Measurements from ENCODE around the gene CKAP2L.
"Not testable (repeated sequence)": the region's sequence is repeated elsewhere in the genome, so short reads cannot be mapped to it uniquely, and the experiment has no call there.

Gene CKAP2L

DNA sequence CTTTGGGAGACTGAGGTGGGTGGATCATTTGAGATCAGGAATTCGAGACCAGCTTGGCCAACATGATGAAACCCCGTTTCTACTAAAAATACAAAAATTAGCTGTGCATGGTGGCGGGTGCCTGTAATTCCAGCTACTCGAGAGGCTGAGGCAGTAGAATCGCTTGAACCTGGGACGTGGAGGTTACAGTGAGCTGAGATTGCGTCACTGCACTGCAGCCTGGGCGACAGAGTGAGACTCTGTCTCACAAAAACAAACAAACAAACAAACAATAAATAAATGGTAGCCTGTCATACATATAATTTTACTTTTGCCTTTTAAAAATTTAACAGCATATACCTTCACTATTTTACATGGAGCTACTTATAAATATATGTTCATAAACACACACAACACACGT, 57.5 kb downstream of the CKAP2L start:
- DNase-seq: not testable (repeated sequence)

DNA sequence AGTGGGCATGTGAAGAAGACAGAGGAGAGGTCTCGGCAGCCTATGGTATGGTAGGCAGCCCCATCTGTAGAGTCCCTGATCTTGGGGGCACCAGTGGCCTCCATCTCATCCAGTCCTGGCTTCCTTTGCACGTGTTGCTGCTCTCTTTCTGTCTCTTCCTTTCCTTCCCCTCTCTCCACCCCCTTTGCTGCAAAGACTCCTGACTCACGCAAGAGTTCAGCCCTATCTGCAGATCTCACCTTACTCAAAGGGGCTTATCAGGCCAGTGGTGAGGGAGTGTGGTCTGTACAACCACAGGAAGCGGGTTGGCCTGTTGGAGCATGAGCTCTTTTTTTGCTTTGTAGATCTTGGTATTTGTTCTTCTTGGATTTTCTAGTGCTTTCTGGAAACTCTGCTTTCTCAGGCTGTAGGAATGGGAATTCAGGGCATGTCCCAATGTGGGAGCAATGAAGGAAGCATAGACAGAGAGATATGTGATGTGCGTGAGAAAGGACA, 58.2 kb downstream of the CKAP2L start:
- peak in 4 of 5 experiments; percentile 19 to 97 (median 48) for DNase-seq

DNA sequence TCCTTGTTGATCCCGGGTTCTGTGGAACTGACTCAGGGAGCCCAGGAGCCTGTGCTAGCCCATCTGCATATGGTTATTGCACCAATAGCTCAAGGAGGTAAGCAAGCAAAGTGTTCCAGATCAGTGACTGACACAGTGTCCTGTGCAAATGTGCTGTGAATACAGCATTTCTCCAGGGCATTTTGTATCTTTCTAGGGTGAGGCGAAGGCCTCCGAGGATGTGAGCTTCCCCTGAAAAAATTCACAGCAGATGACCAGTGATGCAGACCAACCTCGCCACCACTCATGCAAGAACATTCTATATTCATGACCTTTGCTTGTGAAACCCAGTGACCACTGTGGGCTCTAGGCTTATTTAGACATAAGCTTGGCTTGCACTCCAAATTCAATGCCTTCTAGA, 58.8 kb downstream of the CKAP2L start:
- no peak for DNase-seq

DNA sequence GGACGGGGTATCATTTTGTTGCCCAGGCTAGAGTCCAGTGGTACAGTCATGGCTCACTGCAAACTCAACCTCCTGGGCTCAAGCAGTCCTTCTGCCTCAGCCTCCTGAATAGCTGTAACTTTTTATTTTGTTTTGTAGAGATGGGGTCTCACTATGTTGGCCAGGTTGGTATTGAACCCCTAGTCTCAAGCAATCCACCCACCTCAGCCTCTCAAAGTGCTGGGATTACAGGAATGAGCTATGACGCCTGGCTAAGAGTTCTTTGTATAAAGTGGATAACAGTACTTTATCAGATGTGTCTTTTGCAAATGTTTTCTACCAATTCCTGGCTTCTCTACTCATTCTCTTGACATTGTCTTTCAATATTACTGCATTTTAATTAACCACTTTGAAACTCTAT, 60.7 kb downstream of the CKAP2L start:
- DNase-seq: no peak

DNA sequence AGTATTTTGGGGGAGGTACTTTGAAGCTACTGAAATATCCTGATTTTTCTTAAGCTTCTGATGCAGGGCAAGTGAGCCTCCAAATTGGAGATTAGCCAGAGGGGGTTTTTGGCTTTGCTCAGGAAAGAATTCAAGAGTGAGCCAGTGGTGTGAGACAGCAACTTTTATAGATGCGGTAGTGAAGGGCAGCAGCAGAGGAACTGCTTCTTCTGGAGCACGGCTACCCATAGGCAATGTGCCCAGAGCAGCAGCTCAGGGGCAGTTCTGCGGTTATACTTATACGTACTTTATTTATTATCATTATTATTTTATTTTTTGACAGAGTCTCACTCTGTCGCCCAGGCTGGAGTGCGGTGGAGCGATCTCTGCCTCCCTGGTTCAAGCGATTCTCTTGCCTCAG, 63.4 kb downstream of the CKAP2L start:
- no peak for DNase-seq

DNA sequence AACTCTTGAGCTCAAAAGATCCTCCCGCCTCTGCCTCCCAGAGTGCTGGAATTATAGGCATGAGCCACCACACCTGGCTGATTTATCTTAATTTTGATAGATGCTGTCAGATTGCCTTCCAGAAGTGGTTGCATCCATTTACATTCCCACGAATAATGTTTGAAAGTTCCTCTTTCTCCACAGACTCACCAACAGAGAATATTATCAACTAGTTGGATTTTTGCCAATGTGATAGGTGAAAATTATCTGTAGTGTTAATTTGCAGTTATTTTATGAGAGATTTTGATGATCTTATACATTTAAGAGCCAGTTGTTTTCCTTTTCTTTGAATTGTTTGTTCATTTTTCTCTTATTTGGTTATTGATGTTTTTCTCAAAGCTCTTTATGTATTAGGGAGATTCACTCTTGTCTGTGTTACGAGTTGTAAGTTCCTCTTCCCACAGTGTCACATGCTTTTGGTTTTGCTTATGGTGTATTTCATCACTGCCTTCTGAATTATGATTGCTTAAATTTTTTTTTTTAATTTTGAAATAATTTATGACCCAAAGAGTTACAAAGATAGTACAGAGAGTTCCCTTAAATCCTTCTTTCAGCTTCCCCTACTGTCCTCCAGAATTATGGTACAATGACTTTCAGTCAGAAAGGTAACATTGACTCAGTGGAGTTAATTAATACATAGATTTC, 64.3 kb downstream of the CKAP2L start:
- DNase-seq: no peak

DNA sequence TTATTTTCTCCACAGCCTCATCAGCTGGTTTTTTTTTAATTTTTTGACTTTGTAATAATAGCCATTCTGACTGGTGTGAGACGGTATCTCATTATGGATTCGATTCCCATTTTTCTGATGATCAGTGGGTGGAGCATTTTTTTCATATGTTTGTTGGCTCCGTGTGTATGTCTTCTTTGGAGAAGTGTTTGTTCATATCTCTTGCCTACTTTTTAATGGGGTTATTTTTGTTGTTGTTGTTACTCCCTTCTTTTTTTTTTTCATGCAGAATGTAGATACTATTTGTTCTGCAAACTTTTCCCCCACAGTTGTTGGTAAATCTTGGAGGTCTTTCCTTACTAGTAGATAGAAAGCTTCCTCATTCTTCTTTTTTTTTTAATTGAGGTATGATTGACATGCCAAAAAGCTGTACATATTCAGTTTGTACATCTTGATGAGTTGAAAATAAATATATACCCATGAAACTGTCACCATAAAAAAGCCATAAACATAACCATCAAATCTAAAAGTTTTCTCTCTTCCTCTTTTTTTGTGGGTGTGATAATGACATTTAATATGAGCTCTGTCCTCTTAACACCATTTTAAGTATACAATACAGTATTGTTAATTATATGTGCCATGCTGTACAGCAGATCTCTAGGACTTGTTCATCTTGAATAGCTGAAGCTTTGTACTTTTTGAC, 65.4 kb downstream of the CKAP2L start:
- no peak for DNase-seq

DNA sequence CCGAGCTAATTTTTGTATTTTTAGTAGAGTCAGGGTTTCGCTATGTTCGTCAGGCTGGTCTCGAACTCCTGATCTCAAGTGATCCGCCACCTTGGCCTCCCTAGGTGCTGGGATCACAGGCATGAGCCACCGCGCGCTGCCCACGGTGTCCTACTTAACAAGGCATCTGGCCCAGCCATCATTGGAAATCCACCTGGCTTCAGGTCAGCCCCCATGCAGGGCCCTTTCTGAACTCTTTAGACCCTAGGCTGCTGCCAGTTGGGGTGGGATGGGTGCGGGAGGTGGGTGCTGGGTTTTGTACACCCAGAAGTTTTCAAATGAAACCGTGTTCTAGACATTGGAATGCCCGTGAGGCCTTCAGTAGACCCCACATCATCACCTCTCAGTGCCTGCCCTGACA, 70.2 kb downstream of the CKAP2L start:
- no peak for DNase-seq

DNA sequence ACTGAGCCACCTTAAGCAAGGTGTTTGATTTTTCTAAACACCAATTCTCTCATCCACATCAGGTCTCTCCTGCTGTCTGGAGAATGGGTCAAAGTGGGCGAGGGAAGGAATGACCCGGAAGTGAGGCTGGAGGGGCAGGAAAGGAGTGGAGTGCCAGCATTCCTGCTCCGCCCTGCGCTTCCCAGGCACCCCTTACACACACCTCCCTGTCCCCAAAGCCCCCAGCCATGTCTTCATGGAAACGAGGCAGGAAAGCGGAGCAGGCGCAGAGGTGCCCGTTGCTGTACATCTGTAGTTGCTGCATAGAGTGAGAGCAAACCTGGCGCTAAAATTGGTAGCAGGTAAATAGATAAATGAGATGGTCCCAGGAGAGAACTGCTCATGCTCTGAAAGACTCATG, 70.8 kb downstream of the CKAP2L start:
- DNase-seq: no peak

DNA sequence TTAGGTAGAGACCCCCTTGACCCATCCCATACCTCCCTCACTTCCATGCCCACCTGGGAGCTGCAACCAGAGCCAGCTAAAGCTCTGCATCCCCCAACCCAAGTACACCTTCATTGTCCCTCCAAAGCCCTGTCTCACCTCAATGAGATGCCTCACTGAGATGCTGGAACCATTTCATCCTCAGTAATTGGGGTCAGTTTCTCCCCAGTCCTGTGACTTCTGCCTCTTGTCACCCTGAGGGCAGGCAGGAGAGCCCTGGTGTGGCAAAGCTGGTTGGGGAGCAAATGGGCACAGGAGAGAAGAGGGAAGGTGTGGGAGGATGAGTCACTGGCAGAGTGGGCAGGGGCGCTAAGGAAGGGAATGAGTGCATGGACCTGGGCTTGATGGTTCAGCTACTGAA, 71.5 kb downstream of the CKAP2L start:
- peak in 1 of 5 experiments; percentile 30 for DNase-seq

DNA sequence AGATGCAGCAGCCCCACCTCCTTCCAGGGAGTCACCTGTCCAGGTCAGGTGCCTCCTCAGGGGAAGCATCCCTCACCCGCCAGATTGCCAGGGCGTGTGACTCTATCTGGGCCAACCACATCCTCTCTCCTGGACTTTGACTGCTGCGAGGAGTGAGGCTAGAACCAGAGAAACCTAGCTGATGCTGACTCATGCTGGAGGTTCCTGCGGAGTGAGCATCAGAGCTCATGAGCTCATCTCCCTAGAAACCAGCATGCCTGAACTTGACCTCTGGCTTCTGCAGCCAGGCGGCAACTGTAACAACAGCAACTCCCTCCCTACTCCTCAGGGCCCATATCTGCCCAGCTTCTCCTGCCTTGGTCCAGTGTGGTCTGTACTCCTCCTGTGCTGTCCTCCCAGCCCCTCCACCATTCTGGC, 71.9 kb downstream of the CKAP2L start:
- DNase-seq: peak in 3 of 5 experiments; percentile 12 to 93 (median 48)

DNA sequence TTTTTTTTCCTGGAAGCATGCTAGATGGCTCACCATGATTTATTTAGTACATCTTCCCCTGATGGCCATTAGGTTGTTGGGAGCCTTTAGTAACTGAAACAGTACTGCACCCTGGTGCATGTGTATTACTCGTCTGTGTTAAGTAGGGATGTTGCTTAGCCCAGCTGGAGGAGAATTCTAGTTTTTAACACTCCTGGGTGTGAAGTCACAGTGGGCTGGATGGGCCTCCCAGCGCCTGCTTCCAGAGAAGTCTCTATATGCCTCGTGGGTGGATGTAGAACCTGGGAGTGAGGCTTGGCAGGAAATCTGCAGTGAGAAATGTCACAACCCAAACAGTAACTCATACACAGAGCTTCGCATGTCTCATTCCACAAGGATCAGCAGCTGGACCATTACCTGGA, 72.5 kb downstream of the CKAP2L start:
- no peak for DNase-seq

DNA sequence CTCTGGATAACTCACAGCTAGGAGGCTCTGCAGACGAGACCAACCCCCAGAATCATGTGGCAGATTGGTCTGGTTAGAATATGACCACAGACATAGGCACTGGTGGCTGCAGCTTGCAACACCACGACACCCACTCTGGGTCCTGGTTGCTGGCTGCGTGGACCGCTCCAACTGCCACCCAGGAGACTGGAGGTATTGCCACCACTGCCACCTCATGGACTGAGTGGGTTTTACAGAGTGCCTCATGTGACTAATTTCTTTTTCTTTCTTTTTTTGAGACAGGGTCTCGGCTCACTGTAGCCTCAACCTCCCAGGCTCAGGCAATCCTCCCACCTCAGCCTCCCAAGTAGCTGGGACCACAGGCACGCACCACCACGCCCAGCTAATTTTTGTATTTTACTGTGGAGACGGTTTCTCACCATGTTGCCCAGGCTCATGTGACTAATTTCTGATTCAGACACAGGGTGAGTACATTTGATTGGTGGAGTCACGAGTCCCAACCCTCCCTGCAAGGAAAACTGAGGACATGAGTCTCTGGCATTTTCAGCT, 73.5 kb downstream of the CKAP2L start:
- peak in 4 of 5 experiments; percentile 43 to 85 (median 52) for DNase-seq

DNA sequence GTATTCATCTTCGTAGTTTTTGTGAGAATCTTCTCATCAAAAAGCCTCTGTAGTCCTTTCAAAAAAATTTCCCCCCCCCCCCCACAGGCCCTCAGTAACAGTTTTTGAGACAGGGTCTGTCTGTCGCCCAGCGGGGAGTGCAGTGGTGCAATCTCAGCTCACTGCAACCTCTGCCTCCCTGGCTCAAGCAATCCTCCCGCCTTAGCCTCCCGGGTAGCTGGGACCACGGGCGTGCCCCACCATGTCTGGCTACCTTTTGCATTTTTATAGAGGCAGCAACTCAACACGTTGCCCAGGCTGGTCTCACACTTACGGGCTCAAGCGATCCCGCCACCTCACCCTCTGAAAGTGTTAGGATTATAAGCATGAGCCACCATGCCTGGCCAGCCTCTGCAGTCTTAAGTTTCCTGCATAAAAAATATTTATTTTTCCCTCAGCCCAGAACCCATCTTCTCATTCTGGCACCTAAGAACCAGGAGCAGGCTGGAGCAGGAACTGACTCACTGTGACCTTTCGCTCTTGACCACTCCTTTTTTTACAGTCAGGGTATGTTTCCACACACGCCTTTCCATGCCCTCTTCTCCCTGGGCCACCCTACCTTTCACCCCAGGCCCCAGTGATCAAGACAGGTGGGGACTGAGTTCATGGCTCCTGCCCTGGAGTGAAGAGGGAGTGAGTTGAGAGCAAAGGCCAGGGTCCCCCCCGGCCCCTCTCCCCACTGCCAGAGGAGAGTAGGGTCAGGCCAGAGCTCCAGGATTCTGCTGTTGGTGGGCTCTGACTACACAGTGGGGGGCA, 76.1 kb downstream of the CKAP2L start:
- DNase-seq: no peak

DNA sequence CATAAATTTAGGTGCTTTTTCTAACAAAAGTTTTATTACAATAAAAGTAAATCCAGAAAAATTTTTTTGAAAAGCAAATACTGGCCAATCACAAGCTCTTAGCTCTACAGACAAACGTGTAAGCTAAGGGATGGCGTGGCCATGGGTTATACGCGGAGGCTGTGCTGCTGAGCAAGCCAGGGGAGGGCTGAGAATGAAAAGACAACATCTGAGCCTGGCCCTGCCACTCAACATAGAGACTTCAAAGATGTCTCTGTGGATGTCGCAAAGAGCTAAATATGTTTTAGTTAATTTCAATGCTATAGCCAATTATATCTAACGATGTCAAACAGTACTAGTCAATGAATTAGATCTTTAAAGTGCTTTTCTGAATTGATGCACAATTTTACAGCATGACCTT, 76.9 kb downstream of the CKAP2L start:
- no peak for DNase-seq
